ENCODE results near the gene CDAN1.
"Not testable (repeated sequence)": the region's sequence is repeated elsewhere in the genome, so short reads cannot be mapped to it uniquely, and the experiment has no call there.

CDAN1 gene

DNA sequence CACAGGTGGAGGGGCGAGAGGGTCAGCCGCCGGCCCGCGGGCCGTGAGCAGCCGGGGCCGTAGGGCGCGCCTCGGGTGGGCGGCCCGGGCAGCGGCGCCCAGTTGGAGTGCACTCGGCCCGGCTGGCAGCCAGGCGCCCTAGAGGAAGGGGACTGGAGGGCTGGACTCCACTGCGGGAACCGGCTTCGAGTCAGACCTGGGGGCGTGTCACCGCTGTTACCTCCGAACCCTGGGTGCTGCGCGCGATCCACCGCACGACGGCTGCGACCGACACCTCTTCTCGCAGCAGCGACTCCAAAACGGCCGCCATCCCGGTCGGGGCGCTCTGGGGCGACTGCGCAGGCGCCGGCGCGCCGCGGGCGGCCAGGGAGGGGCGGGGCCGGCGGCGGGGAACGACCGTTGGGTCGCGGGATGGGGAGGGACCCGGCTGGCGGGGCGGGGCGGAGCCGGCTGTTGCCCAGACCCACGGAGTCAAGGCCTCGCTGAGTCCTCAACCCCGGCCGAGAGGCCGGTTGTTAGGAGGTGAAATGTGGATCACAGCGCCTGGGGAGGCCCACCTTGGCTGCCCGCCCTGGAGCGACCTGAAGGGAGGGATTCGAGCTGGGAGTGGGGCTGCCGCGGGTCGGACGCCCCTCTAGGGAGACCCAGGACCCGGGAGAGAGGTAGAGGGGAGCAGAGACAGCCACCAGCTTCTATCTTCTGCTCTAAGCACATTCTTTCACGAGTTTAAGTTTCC lies at the start of gene CDAN1:
CDAN1 (minus strand) TSS at position 336 of the 736 bp plus-strand sequence; CDS start at position 310, 26 bp downstream.
- DNase-seq = peak; percentile 92 to 96

- no peak for DNase-seq
Observed at GRCh38 chr15:42785569-42785968, 48.6 kb upstream of the CDAN1 start.

- DNase-seq = no peak
Observed at GRCh38 chr15:42784705-42785104, 47.8 kb upstream of the CDAN1 start.

GRCh38 chr15:42782716-42783115 lies 45.8 kb upstream of the CDAN1 start:
- no peak for DNase-seq

DNA sequence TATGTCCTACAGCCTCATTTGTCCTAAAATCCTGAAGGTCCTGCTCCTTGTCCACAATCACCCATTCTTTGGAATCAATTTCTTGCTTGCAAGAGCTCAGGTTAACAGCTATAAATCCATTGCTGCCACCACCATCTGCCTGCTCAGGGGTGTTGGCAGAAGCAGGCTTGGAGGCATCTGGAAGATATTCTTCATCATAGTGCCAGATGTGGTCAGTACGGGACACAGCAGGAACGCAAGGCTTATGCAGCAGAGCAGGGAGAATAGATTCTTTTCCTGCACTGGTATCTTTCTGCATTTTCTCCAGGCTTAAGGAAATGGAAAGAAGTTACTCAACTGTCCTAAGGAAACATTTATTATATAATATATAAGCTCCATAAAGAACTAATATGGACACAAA lies 38.5 kb upstream of the CDAN1 start:
- no peak for DNase-seq

DNA sequence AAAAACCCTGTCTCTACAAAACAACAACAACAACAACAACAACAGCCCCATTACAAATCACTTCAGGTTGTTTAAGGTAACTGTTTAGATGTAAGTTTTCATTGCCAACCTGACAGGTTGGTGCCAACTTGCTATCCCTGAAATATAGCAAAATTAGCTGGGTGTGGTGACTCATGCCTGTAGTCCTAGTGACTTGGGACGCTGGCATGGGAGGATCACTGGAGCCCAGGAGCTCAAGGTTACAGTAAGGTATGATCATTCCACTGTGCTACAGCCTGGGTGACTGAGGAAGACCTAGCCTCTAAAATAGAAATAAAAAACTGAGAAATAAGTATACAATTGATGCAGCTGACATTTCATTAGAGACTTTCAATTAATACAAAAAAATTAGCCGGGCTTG lies 36.0 kb upstream of the CDAN1 start:
- no peak for DNase-seq

DNA sequence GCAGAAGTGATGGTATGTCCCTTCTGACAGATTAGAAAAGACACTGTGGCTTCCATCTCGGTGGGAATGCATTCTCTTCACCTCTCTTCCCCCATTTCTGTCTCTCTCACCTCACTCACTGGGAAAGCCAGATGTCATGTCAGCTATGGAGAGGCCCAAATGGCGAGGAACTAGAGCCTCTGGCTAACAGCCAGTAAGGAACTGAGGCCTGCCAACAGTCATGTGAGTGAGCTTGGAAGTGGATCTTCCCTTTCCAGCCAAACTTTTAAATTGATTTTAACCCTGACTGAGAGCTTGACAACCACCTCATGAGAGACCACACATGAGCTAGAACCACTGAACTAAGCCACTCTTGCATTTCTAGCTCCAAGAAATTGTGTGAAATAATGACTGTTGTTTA lies 35.2 kb upstream of the CDAN1 start:
- DNase-seq = no peak

GRCh38 chr15:42766109-42766508 lies 29.2 kb upstream of the CDAN1 start:
- not testable (repeated sequence) for DNase-seq

DNA sequence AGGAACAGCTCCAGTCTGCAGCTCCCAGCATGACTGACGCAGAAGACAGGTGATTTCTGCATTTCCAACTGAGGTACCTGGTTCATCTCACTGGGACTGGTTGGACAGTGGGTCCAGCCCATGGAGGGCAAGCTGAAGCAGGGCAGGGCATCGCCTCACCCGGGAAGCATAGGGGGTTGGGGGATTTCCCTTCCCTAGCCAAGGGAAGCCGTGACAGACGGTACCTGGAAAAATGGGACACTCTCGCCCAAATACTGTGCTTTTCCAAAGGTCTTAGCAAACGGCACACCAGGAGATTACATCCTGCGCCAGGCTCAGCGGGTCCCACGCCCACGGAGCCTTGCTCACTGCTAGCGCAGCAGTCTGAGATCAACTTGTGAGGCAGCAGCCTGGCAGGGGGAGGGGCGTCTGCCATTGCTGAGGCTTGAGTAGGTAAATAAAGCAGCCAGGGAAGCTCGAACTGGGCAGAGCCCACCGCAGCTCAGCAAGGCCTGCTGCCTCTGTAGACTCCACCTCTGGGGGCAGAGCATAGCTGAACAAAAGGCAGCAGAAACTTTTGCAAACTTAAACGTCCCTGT lies 27.3 kb upstream of the CDAN1 start:
- DNase-seq = not testable (repeated sequence)

- DNase-seq = not testable (repeated sequence)
Observed at GRCh38 chr15:42761813-42762212, 24.9 kb upstream of the CDAN1 start.

DNA sequence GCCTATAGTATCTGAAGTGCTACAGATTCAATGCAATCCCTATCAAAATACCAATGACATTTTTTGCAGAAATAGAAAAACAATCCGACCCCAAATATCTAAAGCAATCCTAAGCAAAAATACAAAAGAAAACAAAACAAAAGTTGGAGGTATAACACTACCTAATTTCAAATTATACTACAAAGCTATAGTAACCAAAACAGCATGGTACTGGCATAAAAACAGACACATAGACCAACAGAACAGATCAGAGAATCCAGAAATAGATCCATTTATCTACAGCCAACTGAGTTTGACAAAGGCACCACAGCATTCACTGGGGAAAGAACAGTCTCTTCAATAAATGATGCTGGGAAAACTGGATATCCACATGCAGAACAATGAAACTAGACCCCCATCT lies 23.8 kb upstream of the CDAN1 start:
- DNase-seq = no peak

DNA sequence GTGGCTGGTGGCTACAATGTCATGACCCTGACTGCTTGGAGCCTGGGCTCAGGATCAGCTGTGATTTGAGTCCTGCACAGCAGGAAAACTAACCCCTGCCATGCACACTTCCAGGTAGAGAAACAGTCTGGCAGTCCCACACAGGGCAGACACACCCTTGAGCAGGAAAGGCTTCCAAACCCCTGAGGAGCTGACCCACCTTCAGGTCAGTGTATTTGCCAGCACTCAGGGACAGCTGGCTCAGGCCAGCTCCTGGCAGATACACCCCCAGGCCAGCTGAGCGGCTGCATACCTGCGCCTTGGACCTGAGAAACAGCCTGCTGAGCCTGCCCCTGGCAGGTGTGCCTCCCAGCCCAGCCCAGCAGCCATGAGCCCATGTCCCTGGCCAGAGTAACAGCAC lies 22.2 kb upstream of the CDAN1 start:
- DNase-seq = no peak

DNA sequence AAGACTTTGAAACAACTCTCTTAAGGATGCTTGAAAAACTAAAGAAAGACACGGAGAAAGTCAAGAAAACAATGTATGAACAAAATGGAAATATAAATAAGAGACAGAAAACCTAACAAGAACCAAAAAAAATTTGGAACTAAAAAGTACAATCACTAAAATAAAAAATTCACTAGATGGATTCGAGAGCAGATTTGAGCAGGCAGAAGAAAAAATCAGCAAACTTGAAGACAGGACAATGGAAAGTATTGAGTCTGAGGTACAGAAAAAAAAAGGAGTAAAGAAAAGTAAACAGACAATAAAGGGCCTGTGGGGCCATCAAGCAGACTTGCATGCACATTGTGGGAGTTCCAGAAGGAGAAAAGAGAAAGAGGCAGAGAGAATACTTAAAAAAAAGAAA lies 13.4 kb upstream of the CDAN1 start:
- no peak for DNase-seq

- DNase-seq = no peak
Observed at GRCh38 chr15:42749266-42749665, 12.3 kb upstream of the CDAN1 start.

- no peak for DNase-seq
Observed at GRCh38 chr15:42744195-42744594, 7.3 kb upstream of the CDAN1 start.

- DNase-seq = no peak
Observed at GRCh38 chr15:42742149-42742548, 5.2 kb upstream of the CDAN1 start.

DNA sequence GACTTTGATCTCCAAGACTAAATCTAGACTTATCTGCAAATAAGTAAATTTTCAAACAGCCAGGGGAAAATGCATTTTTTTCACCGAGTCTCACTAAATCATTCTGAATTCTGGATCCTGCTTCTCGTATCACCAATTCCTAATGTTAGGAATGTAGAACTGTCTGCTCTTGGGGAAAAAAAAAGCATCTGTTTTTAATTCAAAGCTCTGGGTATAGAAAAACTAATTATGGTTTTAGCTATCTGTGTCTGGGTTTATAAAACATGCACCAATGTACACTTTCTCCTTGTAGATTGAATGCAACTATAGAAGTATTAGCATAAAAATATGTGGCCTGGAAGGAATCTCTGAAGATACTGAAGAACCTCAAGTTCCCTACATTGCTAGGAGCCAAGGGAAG lies 4.8 kb upstream of the CDAN1 start:
- no peak for DNase-seq

- DNase-seq = no peak
Observed at GRCh38 chr15:42737529-42738328, 801 bp upstream of the CDAN1 start.

GRCh38 chr15:42736178-42736792 lies 643 bp downstream of the CDAN1 start:
- peak in 1 of 2 donors; percentile 4 for DNase-seq

DNA sequence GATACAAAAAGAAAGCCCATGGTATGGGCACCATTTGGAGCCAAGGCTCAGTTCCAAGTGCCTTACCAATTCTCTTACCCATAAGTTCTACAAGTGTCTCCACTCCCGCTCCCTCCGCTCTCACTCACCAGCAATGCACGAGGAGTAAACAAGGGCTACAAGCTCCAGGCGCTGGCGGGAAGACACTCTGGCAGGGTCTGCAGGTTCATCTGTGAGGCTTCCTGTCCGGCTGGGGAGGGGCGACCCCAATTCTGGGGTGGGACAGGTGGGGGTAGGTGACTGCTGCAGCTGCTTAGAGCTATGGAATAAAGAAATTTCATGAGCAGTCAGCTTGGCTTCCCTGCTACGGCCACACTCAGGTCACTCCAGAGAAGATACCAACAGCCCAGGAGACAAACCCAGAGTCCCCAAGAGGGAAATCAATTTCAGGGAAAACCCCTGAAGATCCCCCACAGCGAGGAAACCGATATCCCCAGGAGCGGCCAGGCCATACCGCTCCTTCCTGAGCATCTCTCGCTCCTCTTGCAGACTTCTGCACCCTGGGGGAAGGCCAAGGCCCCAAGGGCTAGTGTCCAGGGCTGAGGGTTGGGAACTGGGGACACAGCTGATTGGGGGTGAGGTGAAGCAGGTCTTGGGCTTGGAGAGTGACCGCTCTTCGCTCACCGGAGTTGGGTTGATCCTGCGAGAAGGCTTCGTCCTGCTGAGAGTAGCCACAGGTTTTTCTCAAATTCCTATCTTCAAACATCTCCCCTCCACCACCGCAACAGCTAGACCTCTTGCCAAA lies 1.4 kb downstream of the CDAN1 start:
- no peak for DNase-seq

GRCh38 chr15:42734076-42734672 lies 2.8 kb downstream of the CDAN1 start:
- DNase-seq = no peak

DNA sequence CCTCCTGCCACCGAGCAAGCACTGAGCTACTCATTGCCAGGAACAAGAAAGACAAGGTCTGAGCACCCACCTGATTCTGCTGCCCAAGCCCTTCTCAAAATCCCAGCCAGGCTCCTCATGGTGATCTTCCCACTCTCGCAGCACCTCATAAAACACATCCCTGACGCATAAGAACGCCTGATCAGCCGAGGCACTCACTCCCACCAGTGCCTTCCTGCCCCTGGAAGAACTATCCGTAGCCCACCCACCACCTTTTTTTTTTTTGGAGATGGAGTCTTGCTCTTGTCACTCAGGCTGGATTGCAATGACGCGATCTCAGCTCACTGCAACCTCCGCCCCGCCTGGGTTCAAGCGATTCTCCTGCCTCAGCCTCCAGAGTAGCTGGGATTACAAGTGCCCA lies 3.9 kb downstream of the CDAN1 start:
- DNase-seq = no peak

All from CD4-positive, alpha-beta T cell treated with Interferon alpha-2 for 1 hour (primary cell).